GM19397 (cell line): ENCODE results near the gene AQP11.
"Not testable (repeated sequence)": the region's sequence is repeated elsewhere in the genome, so short reads cannot be mapped to it uniquely, and the experiment has no call there.

Experiments used
- ATAC-seq: cut with Tn5 transposase; IDR thresholded peaks from one replicate; pipeline ENCODE4 v1.9.1; 2021; ENCODE audit warnings: mild to moderate bottlenecking, moderate library complexity; ENCODE audit not compliant: unreplicated experiment

The AQP11 gene

DNA sequence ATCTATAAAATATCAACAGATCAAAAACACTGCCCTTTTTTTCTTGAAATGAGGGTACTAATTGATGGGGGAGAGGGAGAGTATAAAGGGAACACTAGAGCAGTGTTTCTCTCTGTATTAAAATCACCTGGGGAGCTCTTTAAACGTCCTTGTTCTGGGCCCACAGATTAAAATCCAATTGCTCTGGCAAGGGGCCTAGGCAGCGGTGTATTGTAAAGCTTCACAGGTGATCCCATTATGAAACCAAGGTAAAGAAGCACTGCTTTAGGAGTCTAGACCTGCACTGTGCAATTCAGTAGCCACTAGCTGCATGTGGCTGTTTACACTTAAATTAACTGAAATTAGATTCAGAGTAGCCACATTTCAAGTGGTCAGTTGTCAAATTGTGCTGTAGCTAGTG, 3.0 kb downstream of the AQP11 start:
- ATAC-seq: no peak

DNA sequence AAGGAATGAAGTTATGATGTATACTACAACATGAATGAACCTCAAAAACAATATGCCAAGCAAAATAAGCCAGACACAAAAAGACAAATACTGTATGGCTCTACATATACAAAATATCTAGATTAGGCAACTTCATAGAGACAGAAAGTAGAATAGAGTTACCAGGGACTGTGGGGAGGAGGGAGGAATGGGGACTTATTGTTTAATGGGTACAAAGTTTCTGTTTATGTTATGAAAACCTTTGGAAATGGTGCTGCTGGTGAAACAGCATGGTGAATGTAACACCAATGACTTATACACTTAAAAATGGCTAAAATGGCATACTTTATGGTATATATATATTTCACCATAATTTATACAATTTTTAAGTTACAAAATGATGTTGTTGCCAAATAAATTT, 4.1 kb downstream of the AQP11 start:
- ATAC-seq: no peak

DNA sequence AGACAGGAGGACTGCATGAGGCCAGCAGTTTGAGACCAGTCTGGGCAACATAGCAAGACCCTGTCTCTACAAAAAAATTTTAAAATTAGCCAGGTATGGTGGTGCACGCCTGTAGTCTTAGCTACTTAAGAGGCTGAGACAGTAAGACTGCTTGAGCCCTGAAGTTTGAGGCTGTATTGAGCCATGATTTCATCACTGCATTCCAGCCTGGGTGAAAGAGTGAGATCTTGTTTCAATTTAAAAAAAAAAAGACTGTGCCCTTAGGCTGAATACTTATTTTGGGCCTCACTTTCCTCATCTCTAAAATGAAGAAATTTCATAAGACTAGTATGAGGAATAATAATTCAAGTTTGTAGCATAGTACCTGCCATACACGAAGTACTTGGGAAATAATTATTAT, 6.9 kb downstream of the AQP11 start:
- no peak for ATAC-seq

DNA sequence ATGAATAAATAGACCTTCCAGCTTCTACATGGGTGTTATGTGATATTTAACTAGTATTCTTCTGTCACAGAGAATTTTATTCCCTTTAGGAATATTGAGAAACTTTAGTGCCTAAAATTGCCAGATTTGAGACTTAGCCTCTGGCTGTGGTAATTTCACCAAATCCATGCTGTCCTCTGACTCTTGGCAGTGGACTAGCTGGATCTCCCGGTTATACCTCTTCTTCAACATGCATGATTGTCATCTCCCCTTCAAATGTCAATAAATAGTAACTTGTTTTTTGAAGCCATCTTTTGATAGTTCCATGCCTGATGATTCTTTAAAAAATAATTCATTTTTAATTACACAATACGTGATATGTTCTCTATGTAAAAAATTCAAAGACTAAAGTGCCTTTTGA, 8.4 kb downstream of the AQP11 start:
- no peak for ATAC-seq

DNA sequence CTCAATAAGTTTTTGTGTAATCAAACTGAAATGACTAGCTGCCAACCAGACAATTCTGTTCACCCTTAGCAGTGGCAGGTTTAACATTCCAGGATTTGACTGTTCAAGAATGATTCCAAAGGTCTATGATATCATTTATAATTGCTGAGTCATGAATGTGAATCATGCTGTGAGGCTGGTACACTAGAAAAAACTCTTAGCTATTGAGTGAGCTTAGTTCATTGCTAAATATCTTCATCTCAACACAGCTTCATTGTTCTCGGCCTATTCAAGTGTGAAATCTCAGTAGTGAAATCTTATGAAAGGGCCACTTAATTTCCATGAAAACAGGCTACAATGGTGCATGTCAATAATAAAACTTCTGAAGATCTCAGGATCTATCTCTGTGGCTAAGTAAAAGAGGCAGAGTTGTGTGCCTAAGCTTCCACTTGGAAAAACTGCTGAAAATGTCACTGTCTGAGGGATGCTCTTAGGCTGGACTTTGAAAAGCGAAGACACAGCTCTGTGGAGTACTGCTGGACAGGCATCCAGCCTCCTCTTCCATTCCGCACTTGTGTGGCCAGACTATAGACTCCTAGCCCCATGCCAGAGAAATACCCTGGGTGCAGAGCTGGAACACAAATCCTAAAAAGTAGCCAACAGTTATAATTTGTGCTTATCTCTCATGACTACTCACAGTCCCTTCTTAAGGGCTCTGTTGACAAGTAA, 12.8 kb downstream of the AQP11 start:
- ATAC-seq: no peak

DNA sequence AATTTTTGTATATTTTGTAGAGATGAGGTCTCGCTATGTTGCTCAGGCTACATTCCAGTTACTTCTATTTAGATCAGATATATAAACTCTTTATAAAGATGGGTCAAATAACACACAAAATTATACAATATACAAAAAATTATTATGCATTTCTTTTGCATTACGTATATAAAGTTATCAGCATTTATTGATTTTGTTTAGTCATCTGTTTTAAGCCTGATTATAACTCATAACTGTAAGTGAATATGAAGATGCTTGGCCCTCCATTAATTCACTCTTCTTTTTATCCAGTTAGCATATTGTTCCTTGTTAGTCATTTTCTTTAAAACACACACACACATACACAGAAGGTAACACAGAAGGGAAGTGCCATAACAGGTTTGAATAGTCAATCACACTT, 14.5 kb downstream of the AQP11 start:
- ATAC-seq: no peak

DNA sequence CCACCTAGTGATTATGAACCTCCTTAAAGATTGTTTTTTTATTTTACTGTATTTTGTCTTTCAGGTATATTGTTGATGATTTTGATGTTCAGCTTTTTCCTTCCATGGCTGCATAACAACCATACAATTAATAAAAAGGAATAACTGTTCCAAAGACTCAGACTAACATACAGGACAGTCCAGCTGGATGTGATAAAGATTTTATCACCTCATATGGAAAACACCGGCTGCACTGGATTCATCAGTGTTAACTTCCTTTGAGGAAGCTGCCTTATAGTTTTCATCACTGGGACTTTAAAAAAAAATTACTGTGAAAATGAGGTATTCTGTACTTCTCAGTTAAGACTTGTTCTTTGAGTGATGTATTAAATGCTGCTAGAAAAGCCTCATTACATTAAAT, 19.5 kb downstream of the AQP11 start:
- ATAC-seq: no peak

DNA sequence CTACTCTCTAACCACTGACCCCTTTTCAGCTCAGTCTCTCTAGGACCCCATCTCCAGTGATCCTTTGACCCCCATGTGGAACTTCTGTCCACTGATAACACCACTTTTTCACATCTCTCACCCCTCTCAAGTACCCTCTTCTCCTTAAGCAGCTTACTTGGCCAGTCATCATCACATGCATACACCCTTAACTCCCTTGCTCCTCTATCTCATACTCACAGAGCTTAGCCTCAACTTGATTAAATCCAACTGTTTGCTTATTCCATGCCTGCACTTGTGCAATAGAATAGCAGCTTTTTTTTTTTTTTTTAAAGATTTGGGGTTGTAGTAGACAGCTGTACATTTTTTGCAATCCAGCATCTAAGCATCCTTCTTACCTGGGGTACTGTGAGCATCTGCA, 22.2 kb downstream of the AQP11 start:
- ATAC-seq: no peak

DNA sequence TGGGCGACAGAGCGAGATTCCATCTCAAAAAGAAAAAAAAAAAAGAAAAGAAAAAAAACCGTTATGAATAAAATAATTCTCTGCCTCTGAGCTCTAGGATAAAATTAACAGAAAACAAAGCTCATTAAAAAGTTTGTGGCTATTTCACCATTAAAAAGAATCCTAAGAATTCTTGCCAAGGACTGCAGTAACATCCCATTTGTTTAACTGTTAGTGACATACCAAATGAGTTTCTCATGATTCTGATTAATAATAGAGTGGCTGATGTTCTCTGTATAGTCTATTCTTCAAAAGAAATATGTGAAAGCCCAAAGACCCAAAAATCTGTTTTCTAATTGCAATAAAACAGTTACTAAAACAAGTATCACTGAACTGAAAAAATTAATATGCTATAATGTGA, 28.1 kb downstream of the AQP11 start:
- ATAC-seq: no peak

DNA sequence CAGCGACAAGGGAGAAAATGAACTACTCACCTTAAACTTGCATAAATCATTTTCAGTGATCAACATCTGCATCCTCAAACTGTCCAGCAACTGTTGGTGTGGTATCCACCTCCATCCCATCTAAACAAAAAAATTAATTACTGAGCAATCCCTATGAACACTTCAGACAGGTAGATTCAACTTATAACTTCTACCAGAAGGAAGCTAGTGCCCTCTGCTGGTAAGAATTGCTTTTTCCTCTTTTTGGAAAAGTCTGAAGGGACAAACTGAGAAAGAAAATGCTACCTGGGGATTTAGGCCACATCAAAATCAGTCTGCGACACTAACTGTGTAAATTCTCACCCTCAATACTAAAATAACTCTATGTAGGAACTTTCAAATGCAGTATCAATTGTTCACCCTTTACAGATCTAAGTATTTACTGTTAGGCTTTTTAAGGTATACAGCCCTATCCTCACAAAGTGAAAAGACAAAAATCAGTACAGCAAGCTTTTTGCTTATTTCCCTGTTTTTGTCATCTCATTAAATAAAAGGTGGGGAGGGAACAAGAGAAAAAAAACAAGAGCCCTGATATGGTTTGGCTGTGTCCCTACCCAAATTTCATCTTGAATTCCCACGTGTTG, 29.9 kb downstream of the AQP11 start:
- no peak for ATAC-seq

DNA sequence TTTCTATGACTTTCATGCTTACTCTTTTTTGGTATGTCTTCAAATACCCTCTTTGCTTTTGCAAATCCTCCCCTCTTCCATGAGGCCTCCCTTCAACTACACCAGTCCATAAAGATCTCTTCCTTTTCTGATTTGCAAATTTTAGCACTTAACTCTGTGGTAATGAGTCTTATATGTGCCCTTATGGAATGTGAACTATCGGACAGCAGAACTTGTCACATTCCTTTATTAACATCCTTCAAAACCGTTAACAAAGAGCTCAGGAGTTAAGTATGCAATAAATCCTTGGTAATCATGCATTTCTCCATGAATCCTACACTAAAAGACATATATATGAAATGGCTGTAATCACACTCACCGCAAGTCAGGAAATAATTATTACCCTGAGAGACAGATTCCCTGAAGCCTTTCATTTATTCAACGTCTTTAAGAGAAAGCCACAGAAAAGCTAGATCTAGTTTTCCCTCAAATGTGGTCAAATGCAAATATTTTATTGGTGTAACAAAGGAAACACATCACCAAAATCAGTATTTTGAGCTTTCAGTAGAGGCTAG, 40.5 kb downstream of the AQP11 start:
- ATAC-seq: no peak

DNA sequence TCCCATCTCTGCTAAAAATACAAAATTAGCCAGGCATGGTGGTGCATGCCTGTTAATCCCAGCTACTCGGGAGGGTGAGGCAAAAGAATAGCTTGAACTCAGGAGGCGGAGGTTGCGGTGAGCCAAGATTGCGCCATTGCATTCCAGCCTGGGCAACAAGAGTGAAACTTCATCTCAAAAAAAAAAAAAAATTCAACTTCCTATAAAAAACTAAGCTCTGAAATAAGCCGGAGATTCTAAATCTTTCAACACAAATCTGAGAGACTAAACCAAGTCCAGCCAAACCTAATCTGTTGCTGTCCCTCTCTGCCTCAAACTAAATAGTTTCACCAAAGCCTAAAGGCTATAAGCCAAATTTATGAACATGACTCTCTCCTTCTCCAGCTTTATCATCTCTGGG, 44.2 kb downstream of the AQP11 start:
- ATAC-seq: not testable (repeated sequence)

DNA sequence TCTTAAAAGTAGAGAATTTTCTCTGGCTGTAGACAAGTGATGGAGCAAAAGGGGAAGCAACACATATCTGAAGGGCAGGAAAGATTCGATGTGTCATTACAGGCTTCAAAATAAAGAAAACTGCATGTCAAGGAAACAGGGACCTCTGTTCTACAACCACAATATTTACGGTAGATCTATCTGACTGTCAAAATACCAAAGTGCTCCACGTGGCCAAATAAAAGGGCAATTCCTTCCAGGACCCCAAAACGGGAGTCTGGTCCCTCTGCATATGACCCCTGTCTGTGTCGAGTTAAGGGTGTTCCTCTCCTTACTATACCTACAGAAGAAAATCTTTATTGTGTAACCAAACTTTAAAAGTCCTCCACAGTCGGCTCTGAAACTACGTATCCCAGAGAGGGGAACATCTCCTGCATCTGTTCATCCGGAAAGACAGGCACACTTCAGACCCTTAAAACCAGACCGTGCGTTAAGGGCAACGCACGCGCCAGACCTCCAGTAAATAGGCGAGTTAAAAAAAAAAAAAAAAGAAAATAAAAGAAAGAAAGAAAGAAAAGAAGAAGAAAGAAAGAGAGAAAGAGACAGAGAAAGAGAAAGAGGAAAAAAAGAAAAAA, 47.1 kb downstream of the AQP11 start:
- ATAC-seq: no peak

DNA sequence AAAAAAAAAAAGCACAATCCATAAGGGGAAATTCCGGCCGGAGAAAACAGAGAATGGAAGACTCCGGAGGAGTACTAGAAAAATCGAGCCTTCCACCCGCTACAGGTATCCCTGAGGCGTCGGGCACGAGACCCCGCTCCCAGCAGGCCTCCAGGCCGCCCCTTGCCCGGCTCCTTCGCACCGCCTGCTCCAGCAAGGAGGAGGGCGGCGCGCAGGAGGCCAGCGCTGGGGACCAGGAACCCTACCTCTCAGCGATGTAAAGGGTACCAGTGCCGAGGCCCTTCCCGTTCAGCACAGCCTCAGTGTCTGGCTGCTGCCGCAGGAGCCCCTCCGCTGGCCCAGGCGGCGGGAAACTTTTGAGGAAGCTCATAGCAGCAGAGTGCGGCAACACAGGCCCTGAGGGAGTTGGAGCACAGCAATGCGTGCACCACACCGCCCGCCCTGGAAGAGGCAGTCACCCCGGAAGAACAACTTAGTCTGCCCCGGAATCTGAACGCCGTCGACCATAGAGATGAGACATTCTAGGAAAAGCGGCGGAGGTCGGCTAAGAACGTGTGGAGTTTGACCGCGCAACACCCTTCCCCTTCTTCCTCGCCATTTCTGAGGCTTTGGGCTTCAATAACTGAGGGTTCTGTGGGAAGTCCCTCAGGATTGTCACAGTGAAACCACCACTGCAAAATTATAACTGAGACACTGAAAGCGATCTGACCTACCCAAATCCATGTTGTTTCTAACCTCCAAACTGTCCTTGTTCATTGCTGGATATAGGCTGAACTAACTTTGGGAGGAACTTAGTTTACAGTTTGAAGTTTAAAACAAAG, 47.8 kb downstream of the AQP11 start, which contains the start of gene CLNS1A:
Gene CLNS1A, minus strand, starts transcription at position 450 of the 821 bp plus-strand sequence. Its CDS starts 80 bp downstream, at position 370.
- peak; percentile 93 for ATAC-seq

DNA sequence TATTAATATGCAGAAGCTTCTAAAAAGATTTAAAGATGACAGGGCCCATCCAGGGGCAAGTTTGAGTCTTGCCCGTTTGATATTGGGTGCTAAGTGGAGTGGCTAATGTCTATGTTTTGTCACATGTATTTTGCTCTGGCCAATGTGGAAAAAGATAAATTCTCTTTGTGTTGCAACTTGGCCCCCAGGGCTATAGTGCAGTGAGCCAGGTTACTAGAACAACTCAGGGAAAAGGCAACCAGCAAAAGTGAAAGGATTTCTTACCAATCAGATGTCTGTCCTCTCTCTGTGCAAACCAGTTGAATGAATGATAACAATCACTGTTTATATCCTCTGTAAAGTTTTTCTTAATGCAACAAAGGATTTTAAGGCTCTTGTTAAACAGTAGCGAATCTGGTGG, 52.5 kb downstream of the AQP11 start:
- ATAC-seq: no peak

DNA sequence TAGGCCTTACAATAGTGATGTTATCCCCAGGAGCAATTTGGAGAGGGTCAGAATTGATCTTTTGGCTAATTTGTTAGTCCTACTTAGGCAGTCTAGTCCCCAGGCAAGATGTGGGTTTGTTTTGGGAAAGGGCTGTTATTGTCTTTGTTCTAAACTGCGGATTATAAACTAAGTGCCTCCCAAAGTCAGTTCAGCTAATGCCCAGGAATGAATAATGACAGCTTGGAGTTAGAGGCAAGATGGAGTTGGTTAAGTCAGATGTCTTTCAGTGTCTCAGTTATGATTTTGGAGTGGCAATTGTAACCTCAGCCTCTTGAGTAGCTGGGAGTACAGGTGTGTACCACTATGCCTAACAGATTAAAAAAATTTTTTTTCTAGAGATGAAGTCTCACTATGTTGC, 55.1 kb downstream of the AQP11 start:
- no peak for ATAC-seq

DNA sequence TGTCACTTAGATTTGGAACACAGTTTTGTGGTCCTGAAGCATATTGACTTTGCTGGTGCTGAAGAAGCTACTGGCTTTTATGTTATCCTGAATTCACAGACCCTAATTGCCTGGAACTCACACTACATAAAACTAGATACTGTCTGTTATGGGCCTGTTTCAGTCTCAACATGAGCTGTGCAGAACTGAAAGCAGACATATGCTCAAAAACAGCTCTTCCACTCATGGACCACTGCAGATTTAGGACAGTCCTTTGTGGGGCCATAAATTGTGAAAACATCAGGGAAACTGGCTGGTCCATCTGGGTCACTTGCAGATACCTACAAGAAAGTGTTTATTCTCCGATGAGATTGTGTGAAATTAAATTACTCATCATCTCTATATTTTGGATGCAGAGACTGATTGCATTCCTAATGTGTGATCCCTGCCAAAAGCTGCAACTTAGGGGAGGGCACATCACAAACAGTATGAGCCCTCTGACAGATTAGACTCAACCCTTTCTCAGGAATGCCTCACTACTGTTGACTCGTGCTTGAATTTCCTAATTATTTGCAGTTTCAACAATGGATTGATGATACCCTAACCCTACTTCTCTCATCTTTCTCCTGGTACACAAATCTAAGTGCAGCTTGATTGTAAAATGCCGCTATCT, 58.0 kb downstream of the AQP11 start:
- ATAC-seq: no peak

DNA sequence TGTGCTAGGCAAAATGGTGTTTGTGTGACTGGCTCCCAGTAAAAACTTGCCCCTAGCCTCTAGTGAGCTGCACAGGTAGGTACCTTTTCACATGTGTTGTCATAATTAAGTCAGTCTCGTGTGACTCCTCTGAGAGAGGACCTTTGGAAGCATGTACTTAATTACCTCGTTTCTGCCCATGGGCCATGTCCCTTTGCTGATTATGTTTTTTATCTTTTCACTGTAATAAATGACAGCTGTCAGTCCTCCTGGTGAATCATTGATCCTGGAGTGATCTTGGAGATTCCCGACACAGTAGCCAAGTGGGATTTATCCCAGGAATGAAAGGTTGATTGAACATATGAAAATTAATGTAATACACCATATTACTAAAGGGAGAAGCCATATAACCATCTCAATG, 60.4 kb downstream of the AQP11 start:
- ATAC-seq: no peak

DNA sequence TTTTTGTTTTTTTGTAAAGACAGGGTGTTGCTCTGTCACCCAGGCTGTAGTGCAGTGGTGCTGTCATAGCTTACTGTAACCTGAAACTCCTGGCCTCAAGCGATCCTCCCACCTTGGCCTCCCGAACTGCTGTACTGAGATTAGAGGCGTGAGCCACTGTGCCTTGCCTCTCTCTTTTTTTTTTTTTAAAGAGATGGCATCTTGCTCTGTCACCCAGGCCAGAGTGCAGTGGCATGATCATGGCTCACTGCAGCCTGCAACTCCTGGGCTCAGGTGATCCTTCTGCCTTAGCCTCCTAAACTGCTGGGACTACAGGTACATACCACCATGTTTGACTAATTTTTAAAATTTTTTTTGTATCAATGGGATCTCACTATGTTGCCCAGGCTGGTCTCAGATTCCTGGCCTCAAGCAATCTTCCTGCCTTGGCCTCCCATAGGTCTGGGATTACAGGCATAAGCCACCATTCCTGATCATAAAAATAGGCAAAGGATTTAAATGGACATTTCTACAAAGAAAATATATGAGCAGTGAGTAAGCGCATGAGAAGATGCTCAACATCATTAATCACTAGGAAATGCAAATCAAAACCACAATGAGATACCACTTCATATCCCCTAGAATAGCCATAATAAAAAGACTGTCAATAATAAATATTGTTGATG, 65.1 kb downstream of the AQP11 start:
- no peak for ATAC-seq

DNA sequence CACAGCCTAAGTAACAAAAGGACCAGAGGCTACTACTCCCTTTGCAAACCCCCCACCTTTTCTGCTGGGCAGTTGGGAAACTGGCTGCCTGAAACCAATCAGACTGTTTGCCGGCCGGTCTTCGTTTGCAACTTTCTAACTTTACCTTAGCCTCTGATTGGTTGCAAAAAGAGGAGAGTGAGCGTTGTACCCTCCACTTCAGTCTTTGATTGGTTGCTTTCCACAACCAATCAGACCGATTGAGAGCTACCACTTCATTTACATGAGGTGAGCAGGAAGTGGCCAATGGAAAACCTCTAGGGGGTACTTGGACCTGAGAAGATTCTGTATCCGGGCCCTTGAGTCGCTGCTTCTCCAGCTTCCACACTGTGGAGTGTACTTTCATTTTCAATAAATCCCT, 66.6 kb downstream of the AQP11 start:
- no peak for ATAC-seq
